A549 (cell line): ENCODE results near the gene ABCB9. TPM values are rescaled to one million over a fixed set of nuclear protein-coding genes. Genes with fewer than 3 reads are reported as not detected.

Experiments used
- ATAC-seq, 2 experiments: fragments of 200-7000 bp in 1 of 2; fragments of >200 bp in 1 of 2; cut with Nextera tagmentation in 1 of 2; cut with Tn5 transposase in 1 of 2; 3 replicates each; pipeline versions ENCODE4 v1.8.0 to v1.9.1; 2018 to 2020; ENCODE audit warnings: mild to moderate bottlenecking in 1 of 2, moderate library complexity in 1 of 2
- CTCF ChIA-PET: fragments of 300-600 bp; sonication (Branson Sonifier 250); formaldehyde crosslinking; extraction: SDS; loops from one replicate; lab custom pipeline; 2021; ENCODE audit warnings: antibody characterized with exemption, inconsistent platforms; lab: Yijun Ruan, JAX
- POLR2A ChIA-PET: fragments of 350-600 bp; formaldehyde crosslinking; extraction: SDS; loops from one replicate; lab custom pipeline; 2021; ENCODE audit warnings: antibody characterized with exemption, inconsistent platforms; lab: Yijun Ruan, JAX
- DNase-seq, 2 experiments: peaks; one replicate each; pipeline versions ENCODE4 v3.0.0 to v3.0.0-alpha.2; 2011 to 2016; ENCODE audit warnings: low read depth in 1 of 2, low spot score in 1 of 2
- FAIRE-seq: peaks from 2 replicates; lab custom pipeline; 2011; peaks lifted over from hg19 to GRCh38; lab: Jason Lieb, UNC
- H3K27ac ChIP-seq, 2 experiments: fragments of >200 bp; sonication (Bioruptor Twin); formaldehyde crosslinking; 3 replicates each; pipeline ENCODE4 v1.5.1; 2016 to 2017
- H3K4me1 ChIP-seq: fragments of >200 bp; sonication (Bioruptor Twin); formaldehyde crosslinking; 3 replicates; pipeline ENCODE4 v1.6.1; 2016
- H3K4me2 ChIP-seq: fragments of >200 bp; sonication (Bioruptor Twin); formaldehyde crosslinking; 3 replicates; pipeline ENCODE4 v1.6.1; 2016
- H3K4me3 ChIP-seq: fragments of >200 bp; sonication (Bioruptor Twin); formaldehyde crosslinking; 3 replicates; pipeline ENCODE4 v1.5.1; 2016
- H3K9me3 ChIP-seq: fragments of >200 bp; sonication (Bioruptor Twin); formaldehyde crosslinking; 3 replicates; pipeline ENCODE4 v1.6.1; 2016
- CEBPB ChIP-seq, 2 experiments: fragments of >200 bp in 1 of 2; sonication (Bioruptor Twin) in 1 of 2; formaldehyde crosslinking in 1 of 2; IDR thresholded peaks; 2 replicates each; pipeline ENCODE4 v1.6.1; 2012 to 2016
- EHF ChIP-seq: fragments of 250-450 bp; sonication (Bioruptor Pico); IDR thresholded peaks from 2 replicates; pipeline ENCODE4 v1.5.0; 2020; ENCODE audit warnings: mild to moderate bottlenecking
- ESRRA ChIP-seq: fragments of 150-350 bp; IDR thresholded peaks from 2 replicates; pipeline ENCODE4 v1.6.1; 2014; ENCODE audit warnings: mild to moderate bottlenecking, low read length, borderline replicate concordance
- FOSL2 ChIP-seq, 2 experiments: fragments of 450-650 bp in 1 of 2; fragments of >200 bp in 1 of 2; sonication (Bioruptor Twin) in 1 of 2; formaldehyde crosslinking; IDR thresholded peaks; 2 replicates each; pipeline versions ENCODE4 v1.5.0 to v1.6.1; 2016 to 2020; ENCODE audit warnings: mild to moderate bottlenecking in 1 of 2, moderate library complexity in 1 of 2
- GATA3 ChIP-seq: IDR thresholded peaks from 2 replicates; pipeline ENCODE4 v1.6.1; 2012; ENCODE audit warnings: borderline replicate concordance
- HOXA7 ChIP-seq: fragments of 250-450 bp; sonication (Bioruptor Pico); IDR thresholded peaks from 2 replicates; pipeline ENCODE4 v1.5.0; 2020; ENCODE audit warnings: mild to moderate bottlenecking, moderate library complexity
- NPAS2 ChIP-seq: fragments of 250-450 bp; sonication (Bioruptor Pico); IDR thresholded peaks from 2 replicates; pipeline ENCODE4 v1.8.0; 2022; ENCODE audit warnings: mild to moderate bottlenecking, moderate library complexity, borderline replicate concordance
- RARB ChIP-seq: fragments of 250-450 bp; sonication (Bioruptor Pico); IDR thresholded peaks from 2 replicates; pipeline ENCODE4 v1.8.0; 2021; ENCODE audit warnings: mild to moderate bottlenecking, moderate library complexity
- TFCP2L1 ChIP-seq: fragments of 250-450 bp; sonication (Bioruptor Pico); IDR thresholded peaks from 2 replicates; pipeline ENCODE4 v1.5.0; 2021; ENCODE audit warnings: mild to moderate bottlenecking
- TP53 ChIP-seq: fragments of 250-450 bp; sonication (Bioruptor Pico); IDR thresholded peaks from 2 replicates; pipeline ENCODE4 v1.5.0; 2021; ENCODE audit warnings: mild to moderate bottlenecking, moderate library complexity
- ZFP36 ChIP-seq: fragments of 450-650 bp; IDR thresholded peaks from 2 replicates; pipeline ENCODE4 v1.6.1; 2014; ENCODE audit warnings: borderline replicate concordance; ENCODE audit not compliant: partially characterized antibody
- WGBS: methylation state at CpG from one replicate; pipeline ENCODE4 v1.1.6; 2017; ENCODE audit errors: missing lambda C conversion rate; 5-methylcytosine and 5-hydroxymethylcytosine counted together
- polyA plus RNA-seq, 4 experiments: library from polyadenylated mRNA; depleted of rRNA in 3 of 4; stranded (reverse); fragments of >200 nt; fragmentation: RNase III in 1 of 4; extraction: RNeasy Plus Mini Kit Qiagen cat#74134 plus additional on column Dnase treatment in 1 of 4; gene quantifications; 2 replicates in 3 of 4; 3 replicates in 1 of 4; pipeline ENCODE4 v1.2.3, GENCODE V29; 2011 to 2017
- TF ChIP-seq, protein P1 (sequence below): IDR thresholded peaks from 2 replicates; pipeline ENCODE4 v1.6.1; 2012; ENCODE audit warnings: low read depth, borderline replicate concordance
- TF ChIP-seq, protein P2 (sequence below): fragments of 250-450 bp; sonication (Bioruptor Pico); IDR thresholded peaks from 2 replicates; pipeline ENCODE4 v1.5.0; 2020; ENCODE audit warnings: low read depth, mild to moderate bottlenecking, moderate library complexity
- TF ChIP-seq, protein P3 (sequence below): fragments of 250-450 bp; sonication (Bioruptor Pico); IDR thresholded peaks from 2 replicates; pipeline ENCODE4 v1.5.0; 2021; ENCODE audit warnings: mild to moderate bottlenecking, moderate library complexity, borderline replicate concordance
- TF ChIP-seq, protein P4 (sequence below): fragments of 200-600 bp; sonication (generic); IDR thresholded peaks from 2 replicates; pipeline ENCODE4 v1.6.1; 2016; ENCODE audit warnings: antibody characterized with exemption, mild to moderate bottlenecking, moderate library complexity

Gene ABCB9
- polyA plus RNA-seq, 2 of the 4 experiments (the other 2 are of a cell fraction): 2.7 to 5.0 TPM

DNA sequence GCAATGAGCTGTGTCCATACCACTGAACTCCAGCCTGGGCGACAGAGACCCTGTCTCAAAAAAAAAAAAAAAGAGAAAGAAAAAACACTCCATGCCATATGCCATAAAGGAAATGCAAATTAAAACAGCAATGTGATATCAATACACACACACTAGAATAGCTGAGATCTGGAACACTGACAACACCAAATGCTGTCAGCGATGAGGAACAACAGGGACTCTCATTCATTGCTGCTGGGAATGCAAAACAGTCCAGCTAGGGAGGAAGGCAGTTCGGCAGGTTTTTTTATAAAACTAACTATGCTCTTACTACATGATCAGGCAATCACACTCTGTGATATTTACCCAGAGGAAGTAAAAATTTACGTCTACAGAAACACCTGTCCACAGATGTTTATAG is 3.4 kb upstream of the ABCB9 start:
- CTCF ChIA-PET: interaction anchor here (1.1 to 3.3 kb wide), 7 partner anchors 12 to 268 kb away, joined by 3 to 13 read pairs (median 5); no protein-coding TSS in a partner anchor
- Histone ChIP-seq H3K4me3 (no peak overlapping the region), H3K4me2 (no peak overlapping the region), H3K4me1 (peaks cover 10% of the 10 kb centered on the region), H3K9me3 (no peaks in the 10 kb centered on the region), H3K27ac (no peak overlapping the region)
- POLR2A ChIA-PET: no interaction called here
- ATAC-seq (no peak), DNase-seq (no peak), FAIRE-seq (no peak)
- WGBS: 65% methylated on average over 4 of the region's 4 CpGs
- TF ChIP-seq CEBPB (IDR thresholded peaks at IDR 0.05) (no peak), EHF (no peak), RARB (no peak), TP53 (CRISPR knock-in tag) (no peak), TFCP2L1 (CRISPR knock-in tag) (no peak), HOXA7 (CRISPR knock-in tag) (no peak), GATA3 (no peak), ZFP36 (no peak), FOSL2 (IDR thresholded peaks at IDR 0.05) (no peak), FOSL2 (CRISPR knock-in tag; IDR thresholded peaks at IDR 0.05) (no peak)
- TF ChIP-seq, protein P1, sequence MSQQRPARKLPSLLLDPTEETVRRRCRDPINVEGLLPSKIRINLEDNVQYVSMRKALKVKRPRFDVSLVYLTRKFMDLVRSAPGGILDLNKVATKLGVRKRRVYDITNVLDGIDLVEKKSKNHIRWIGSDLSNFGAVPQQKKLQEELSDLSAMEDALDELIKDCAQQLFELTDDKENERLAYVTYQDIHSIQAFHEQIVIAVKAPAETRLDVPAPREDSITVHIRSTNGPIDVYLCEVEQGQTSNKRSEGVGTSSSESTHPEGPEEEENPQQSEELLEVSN: no peak
- TF ChIP-seq, protein P2, sequence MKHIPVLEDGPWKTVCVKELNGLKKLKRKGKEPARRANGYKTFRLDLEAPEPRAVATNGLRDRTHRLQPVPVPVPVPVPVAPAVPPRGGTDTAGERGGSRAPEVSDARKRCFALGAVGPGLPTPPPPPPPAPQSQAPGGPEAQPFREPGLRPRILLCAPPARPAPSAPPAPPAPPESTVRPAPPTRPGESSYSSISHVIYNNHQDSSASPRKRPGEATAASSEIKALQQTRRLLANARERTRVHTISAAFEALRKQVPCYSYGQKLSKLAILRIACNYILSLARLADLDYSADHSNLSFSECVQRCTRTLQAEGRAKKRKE (CRISPR knock-in tag): no peak

DNA sequence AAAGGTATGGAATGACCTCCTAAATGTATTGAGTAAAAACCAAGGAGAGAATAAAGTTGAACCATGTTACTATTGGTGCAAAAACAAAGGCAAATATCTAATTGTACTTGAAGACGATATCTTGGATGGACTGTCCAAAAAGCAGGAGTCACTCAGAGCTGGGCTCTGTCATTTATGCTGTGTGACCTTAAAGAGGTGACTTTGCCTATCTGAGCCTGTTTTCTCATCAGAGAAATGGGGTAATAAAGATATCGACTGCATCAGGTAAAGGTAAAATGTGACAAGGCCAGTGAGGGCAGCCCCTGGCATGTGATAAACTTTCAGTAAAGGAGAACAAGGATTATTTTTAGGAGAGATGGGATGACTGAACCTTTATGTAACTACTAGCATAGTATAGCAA is 1.8 kb upstream of the ABCB9 start:
- TF ChIP-seq NPAS2 (CRISPR knock-in tag): no peak
- TF ChIP-seq ESRRA: no peak
- TF ChIP-seq, protein P3, sequence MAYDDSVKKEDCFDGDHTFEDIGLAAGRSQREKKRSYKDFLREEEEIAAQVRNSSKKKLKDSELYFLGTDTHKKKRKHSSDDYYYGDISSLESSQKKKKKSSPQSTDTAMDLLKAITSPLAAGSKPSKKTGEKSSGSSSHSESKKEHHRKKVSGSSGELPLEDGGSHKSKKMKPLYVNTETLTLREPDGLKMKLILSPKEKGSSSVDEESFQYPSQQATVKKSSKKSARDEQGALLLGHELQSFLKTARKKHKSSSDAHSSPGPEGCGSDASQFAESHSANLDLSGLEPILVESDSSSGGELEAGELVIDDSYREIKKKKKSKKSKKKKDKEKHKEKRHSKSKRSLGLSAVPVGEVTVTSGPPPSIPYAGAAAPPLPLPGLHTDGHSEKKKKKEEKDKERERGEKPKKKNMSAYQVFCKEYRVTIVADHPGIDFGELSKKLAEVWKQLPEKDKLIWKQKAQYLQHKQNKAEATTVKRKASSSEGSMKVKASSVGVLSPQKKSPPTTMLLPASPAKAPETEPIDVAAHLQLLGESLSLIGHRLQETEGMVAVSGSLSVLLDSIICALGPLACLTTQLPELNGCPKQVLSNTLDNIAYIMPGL (CRISPR knock-in tag): no peak
- TF ChIP-seq, protein P4, sequence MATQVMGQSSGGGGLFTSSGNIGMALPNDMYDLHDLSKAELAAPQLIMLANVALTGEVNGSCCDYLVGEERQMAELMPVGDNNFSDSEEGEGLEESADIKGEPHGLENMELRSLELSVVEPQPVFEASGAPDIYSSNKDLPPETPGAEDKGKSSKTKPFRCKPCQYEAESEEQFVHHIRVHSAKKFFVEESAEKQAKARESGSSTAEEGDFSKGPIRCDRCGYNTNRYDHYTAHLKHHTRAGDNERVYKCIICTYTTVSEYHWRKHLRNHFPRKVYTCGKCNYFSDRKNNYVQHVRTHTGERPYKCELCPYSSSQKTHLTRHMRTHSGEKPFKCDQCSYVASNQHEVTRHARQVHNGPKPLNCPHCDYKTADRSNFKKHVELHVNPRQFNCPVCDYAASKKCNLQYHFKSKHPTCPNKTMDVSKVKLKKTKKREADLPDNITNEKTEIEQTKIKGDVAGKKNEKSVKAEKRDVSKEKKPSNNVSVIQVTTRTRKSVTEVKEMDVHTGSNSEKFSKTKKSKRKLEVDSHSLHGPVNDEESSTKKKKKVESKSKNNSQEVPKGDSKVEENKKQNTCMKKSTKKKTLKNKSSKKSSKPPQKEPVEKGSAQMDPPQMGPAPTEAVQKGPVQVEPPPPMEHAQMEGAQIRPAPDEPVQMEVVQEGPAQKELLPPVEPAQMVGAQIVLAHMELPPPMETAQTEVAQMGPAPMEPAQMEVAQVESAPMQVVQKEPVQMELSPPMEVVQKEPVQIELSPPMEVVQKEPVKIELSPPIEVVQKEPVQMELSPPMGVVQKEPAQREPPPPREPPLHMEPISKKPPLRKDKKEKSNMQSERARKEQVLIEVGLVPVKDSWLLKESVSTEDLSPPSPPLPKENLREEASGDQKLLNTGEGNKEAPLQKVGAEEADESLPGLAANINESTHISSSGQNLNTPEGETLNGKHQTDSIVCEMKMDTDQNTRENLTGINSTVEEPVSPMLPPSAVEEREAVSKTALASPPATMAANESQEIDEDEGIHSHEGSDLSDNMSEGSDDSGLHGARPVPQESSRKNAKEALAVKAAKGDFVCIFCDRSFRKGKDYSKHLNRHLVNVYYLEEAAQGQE: no peak
- CTCF ChIA-PET: interaction anchor here (0.6 to 2.9 kb wide), 3 partner anchors 75 to 276 kb away, joined by 3 to 11 read pairs (median 3); no protein-coding TSS in a partner anchor
- ATAC-seq: no peak
- POLR2A ChIA-PET: no interaction called here
- no peaks in the 10 kb centered on the region for H3K9me3 ChIP-seq
- no peak overlapping the region for H3K4me2 ChIP-seq
- peaks cover 17% of the 10 kb centered on the region for H3K4me1 ChIP-seq
- DNase-seq: no peak
- 71% methylated on average over 2 of the region's 2 CpGs for WGBS
- H3K4me3 ChIP-seq: no peak overlapping the region
- no peak overlapping the region for H3K27ac ChIP-seq
- no peak for FAIRE-seq
